ENCODE results near the gene H2BK1.

DNA sequence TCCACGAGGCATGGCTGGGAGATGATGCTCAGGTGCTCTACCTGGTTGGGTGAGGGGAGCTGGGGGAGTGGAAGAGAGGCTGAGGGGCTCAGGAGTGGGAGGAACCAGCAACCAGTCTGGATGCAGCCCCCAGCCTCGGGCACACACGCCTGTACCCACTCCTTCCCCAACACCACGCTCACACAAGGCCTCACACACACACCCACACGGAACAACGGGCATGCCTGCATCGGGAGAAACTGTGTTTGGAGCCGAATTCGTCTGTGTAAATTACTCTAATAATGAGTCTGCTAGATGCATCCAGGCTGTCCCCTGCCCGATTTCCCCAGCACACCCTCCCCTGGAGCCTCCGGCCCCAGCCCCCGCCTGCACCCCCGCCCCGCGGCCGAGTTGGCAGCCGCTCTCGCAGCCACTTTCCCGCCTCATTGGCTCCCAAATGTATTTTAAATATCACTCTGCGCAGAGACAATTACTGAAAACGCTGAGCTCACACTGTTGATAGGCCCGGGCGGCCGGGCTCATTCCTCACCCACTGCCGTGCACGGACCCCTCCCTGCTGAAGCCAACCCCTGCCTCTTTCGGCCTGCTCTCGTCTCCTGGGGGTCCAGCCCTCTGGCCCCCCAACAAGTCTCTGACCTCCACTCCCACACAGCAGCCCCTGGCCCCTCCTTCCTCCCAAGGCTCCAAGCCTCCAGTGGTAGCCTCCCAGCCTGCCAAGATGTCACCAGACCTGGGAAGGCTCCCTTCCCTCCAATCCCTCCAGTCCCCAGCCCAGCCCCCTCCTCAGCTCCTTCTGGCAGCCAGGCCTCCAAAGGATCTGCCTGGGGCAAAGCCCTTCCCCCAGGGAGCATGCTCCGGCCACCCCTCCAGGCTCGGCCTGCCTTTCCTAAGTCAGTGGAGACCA lies 11.1 kb downstream of the H2BK1 start:
- no peak for TF ChIP-seq STAG1 (CRISPR knock-in tag; IDR thresholded peaks at IDR 0.05)
- TF ChIP-seq PLRG1 (conservative IDR thresholded peaks at IDR 0.05): no peak
- no peak for TF ChIP-seq ZNF24 (IDR thresholded peaks at IDR 0.05)
- no peak for TF ChIP-seq KDM5A (IDR thresholded peaks at IDR 0.05; ENCODE audit: borderline replicate concordance, low read length)
